ENCODE data around the gene NKX2-3. TPM values are rescaled to one million over a fixed set of nuclear protein-coding genes. Genes with fewer than 3 reads are reported as not detected.

NKX2-3 gene
- total and polyA plus RNA-seq, 10 donors, result 10.8 to 69.1 (median 31.1) TPM

GRCh38 chr10:99533496-99534449, 1.0 kb downstream of the NKX2-3 start:
- Histone ChIP-seq H3K27me3 (replicated peaks in 1 of 7) (peaks cover 4 to 100% (median 85%) of the 10 kb centered on the region in 7 donors), H3K4me1 (peaks cover 13 to 100% (median 78%) of the 10 kb centered on the region in 6 donors), H3K9me3 (no peaks in the 10 kb centered on the region), H3K27ac (peak overlapping the region; percentile 65 to 95 (median 84)), H3K4me3 (peak overlapping the region; percentile 43 to 77 (median 58)), H3K36me3 (peaks cover 0 to 18% (median 0%) of the 10 kb centered on the region in 6 donors)
- intact Hi-C loops (cut with DNase I; ENCODE audit: low total_unique reads), result loop anchor here (10.0 kb wide), 1 partner anchor 99 kb away; the partner anchor contains the start of gene GOT1
- WGBS, 5 donors, result 4 to 11% (median 9%) methylated on average over 37 to 38 of the region's 38 CpGs
- TF ChIP-seq POLR2AphosphoS5 (IDR thresholded peaks at IDR 0.05), result peak in 2 of 3 donors; percentile 70 to 84
- TF ChIP-seq CTCF (IDR thresholded peaks at IDR 0.05 in 8 of 11, conservative IDR thresholded peaks at IDR 0.05 in 3 of 11), result no peak
- peak; percentile 81 for DNase-seq

- H3K27ac ChIP-seq, result peak overlapping the region; percentile 65 to 95 (median 84)
- TF ChIP-seq CTCF (IDR thresholded peaks at IDR 0.05 in 8 of 11, conservative IDR thresholded peaks at IDR 0.05 in 3 of 11) (no peak), POLR2AphosphoS5 (IDR thresholded peaks at IDR 0.05) (no peak), POLR2A (IDR thresholded peaks at IDR 0.05) (no peak)
- 9 to 24% (median 11%) methylated on average over 20 to 26 of the region's 26 CpGs for WGBS, 5 donors
- H3K9me3 ChIP-seq, result no peaks in the 10 kb centered on the region
- H3K27me3 ChIP-seq (replicated peaks in 1 of 7), result peaks cover 4 to 100% (median 82%) of the 10 kb centered on the region in 7 donors
- DNase-seq, result no peak
- peaks cover 13 to 100% (median 78%) of the 10 kb centered on the region in 6 donors for H3K4me1 ChIP-seq
- intact Hi-C loops (cut with DNase I; ENCODE audit: low total_unique reads), result loop anchor here (10.0 kb wide), 1 partner anchor 100 kb away; the partner anchor contains the start of gene GOT1
- H3K36me3 ChIP-seq, result peaks cover 0 to 18% (median 0%) of the 10 kb centered on the region in 6 donors
- H3K4me3 ChIP-seq, result peak overlapping the region; percentile 43 to 77 (median 58)
Observed at GRCh38 chr10:99534450-99534938, 1.8 kb downstream of the NKX2-3 start.

GRCh38 chr10:99534939-99535763, 2.4 kb downstream of the NKX2-3 start:
- intact Hi-C loops (cut with DNase I; ENCODE audit: low total_unique reads), result loop anchor here (10.0 kb wide), 1 partner anchor 100 kb away; the partner anchor contains the start of gene GOT1
- WGBS, 5 donors, result 1 to 5% (median 1%) methylated on average over 63 to 100 of the region's 100 CpGs
- peaks cover 0 to 18% (median 0%) of the 10 kb centered on the region in 6 donors for H3K36me3 ChIP-seq
- H3K9me3 ChIP-seq, result no peaks in the 10 kb centered on the region
- no peak for DNase-seq
- peak overlapping the region; percentile 65 to 95 (median 84) for H3K27ac ChIP-seq
- H3K27me3 ChIP-seq (replicated peaks in 1 of 7), result peaks cover 4 to 100% (median 82%) of the 10 kb centered on the region in 7 donors
- peak overlapping the region; percentile 43 to 77 (median 58) for H3K4me3 ChIP-seq
- TF ChIP-seq CTCF (IDR thresholded peaks at IDR 0.05 in 8 of 11, conservative IDR thresholded peaks at IDR 0.05 in 3 of 11) (no peak), POLR2AphosphoS5 (IDR thresholded peaks at IDR 0.05) (no peak), POLR2A (IDR thresholded peaks at IDR 0.05) (no peak)
- H3K4me1 ChIP-seq, result peaks cover 13 to 100% (median 76%) of the 10 kb centered on the region in 6 donors
